ENCODE data around the gene EXOSC5. TPM values are rescaled to one million over a fixed set of nuclear protein-coding genes. Genes with fewer than 3 reads are reported as not detected.

Gene EXOSC5
- polyA plus RNA-seq, 1 donor from 2014 or later = 42.0 TPM

- Histone ChIP-seq H3F3A (ENCODE audit: insufficient read depth, low read length, poor library complexity, severe bottlenecking) (no peaks in the 10 kb centered on the region), H3K27ac (ENCODE audit: low read length) (no peak overlapping the region), H2AFZ (ENCODE audit: low read depth, low read length) (no peak overlapping the region), H3K9me3 (ENCODE audit: low read length) (no peaks in the 10 kb centered on the region), H3K27me3 (ENCODE audit: insufficient read depth, low read depth, low read length) (peaks cover 3% of the 10 kb centered on the region), H4K20me1 (ENCODE audit: insufficient read depth) (no peaks in the 10 kb centered on the region), H3K9ac (ENCODE audit: low read length) (no peak overlapping the region), H3K4me3 (ENCODE audit: low read length) (no peak overlapping the region), H3K36me3 (ENCODE audit: insufficient read depth, low read length) (no peaks in the 10 kb centered on the region), H3K79me2 (replicated peaks; ENCODE audit: insufficient read depth, low read length) (peaks cover 3% of the 10 kb centered on the region), H3K4me2 (ENCODE audit: low read length) (no peak overlapping the region), H3K9me2 (ENCODE audit: insufficient read depth, low read length) (no peaks in the 10 kb centered on the region)
- TF ChIP-seq REST (IDR thresholded peaks at IDR 0.05; ENCODE audit: borderline replicate concordance) = no peak
- no peak for TF ChIP-seq MXI1 (conservative IDR thresholded peaks at IDR 0.05; ENCODE audit: poor library complexity, severe bottlenecking)
- TF ChIP-seq RAD21 (conservative IDR thresholded peaks at IDR 0.05) = no peak
- no peak for TF ChIP-seq CTCF (IDR thresholded peaks at IDR 0.05; ENCODE audit: poor library complexity, severe bottlenecking)
- TF ChIP-seq POLR2AphosphoS5 (IDR thresholded peaks at IDR 0.05) = no peak
These were observed 46.8 kb upstream of the EXOSC5 start for GRCh38 chr19:41443813-41444455.

GRCh38 chr19:41442473-41443355 is 45.6 kb upstream of the EXOSC5 start, which contains the start of gene ERICH4:
TSS of gene ERICH4 (plus strand) at chr19:41443156. CDS start at chr19:41443170, 14 bp downstream.
- TF ChIP-seq MXI1 (conservative IDR thresholded peaks at IDR 0.05; ENCODE audit: poor library complexity, severe bottlenecking) (no peak), SMC3 (conservative IDR thresholded peaks at IDR 0.05; ENCODE audit: poor library complexity) (no peak), EZH2 (IDR thresholded peaks at IDR 0.05; ENCODE audit: borderline replicate concordance, insufficient read depth, low read length, poor library complexity, severe bottlenecking) (no peak), RAD21 (conservative IDR thresholded peaks at IDR 0.05) (no peak), REST (IDR thresholded peaks at IDR 0.05; ENCODE audit: borderline replicate concordance) (no peak), EP300 (conservative IDR thresholded peaks at IDR 0.05; ENCODE audit: poor library complexity, severe bottlenecking) (no peak), POLR2AphosphoS5 (IDR thresholded peaks at IDR 0.05) (no peak)
- Histone ChIP-seq H3K27ac (ENCODE audit: low read length) (no peak within 1 kb of the TSS), H3K9me2 (ENCODE audit: insufficient read depth, low read length) (no peaks in the 10 kb centered on the region), H3F3A (ENCODE audit: insufficient read depth, low read length, poor library complexity, severe bottlenecking) (no peaks in the 10 kb centered on the region), H3K36me3 (ENCODE audit: insufficient read depth, low read length) (no peaks in the 10 kb centered on the region), H3K9me3 (ENCODE audit: low read length) (no peaks in the 10 kb centered on the region), H3K27me3 (ENCODE audit: insufficient read depth, low read depth, low read length) (peaks cover 3% of the 10 kb centered on the region), H3K9ac (ENCODE audit: low read length) (no peak within 1 kb of the TSS), H3K4me2 (ENCODE audit: low read length) (no peak within 1 kb of the TSS), H3K4me3 (ENCODE audit: low read length) (no peak within 1 kb of the TSS), H4K20me1 (ENCODE audit: insufficient read depth) (no peaks in the 10 kb centered on the region), H2AFZ (ENCODE audit: low read depth, low read length) (no peak within 1 kb of the TSS), H3K79me2 (replicated peaks; ENCODE audit: insufficient read depth, low read length) (peaks cover 9% of the 10 kb centered on the region)
